Measurements from ENCODE around the gene RIMKLB.

The RIMKLB gene

GRCh38 chr12:8821591-8821990 lies 123.8 kb downstream of the RIMKLB start:
- TF ChIP-seq SIN3A (IDR thresholded peaks at IDR 0.05; ENCODE audit: borderline replicate concordance, insufficient read depth, low read length) = no peak

DNA sequence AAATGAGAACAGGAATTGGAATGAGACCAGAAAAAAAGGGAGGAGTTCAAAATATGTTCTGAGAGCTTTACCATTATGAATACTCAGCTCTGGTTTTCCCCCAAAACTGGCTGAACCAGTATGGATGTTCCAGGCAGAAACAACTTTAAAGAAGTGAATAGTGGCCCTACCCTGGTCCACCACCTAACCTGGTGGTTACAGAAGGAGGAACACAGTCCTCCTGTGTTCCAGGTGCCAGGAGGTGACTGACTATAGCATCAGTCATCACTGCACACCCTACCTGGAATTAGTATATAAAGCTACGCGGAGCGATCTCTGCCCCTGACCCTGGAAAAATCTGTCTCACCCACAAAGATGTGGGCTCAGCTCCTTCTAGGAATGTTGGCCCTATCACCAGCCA lies 124.5 kb downstream of the RIMKLB start, which contains the start of gene A2ML1:
TSS of gene A2ML1 (plus strand) at position 324 of the 400 bp plus-strand sequence. CDS start at position 355, 31 bp downstream.
- TF ChIP-seq TAF1 (IDR thresholded peaks at IDR 0.05; ENCODE audit: borderline replicate concordance, insufficient read depth, low read length) (no peak), SIN3A (IDR thresholded peaks at IDR 0.05; ENCODE audit: borderline replicate concordance, insufficient read depth, low read length) (no peak)

DNA sequence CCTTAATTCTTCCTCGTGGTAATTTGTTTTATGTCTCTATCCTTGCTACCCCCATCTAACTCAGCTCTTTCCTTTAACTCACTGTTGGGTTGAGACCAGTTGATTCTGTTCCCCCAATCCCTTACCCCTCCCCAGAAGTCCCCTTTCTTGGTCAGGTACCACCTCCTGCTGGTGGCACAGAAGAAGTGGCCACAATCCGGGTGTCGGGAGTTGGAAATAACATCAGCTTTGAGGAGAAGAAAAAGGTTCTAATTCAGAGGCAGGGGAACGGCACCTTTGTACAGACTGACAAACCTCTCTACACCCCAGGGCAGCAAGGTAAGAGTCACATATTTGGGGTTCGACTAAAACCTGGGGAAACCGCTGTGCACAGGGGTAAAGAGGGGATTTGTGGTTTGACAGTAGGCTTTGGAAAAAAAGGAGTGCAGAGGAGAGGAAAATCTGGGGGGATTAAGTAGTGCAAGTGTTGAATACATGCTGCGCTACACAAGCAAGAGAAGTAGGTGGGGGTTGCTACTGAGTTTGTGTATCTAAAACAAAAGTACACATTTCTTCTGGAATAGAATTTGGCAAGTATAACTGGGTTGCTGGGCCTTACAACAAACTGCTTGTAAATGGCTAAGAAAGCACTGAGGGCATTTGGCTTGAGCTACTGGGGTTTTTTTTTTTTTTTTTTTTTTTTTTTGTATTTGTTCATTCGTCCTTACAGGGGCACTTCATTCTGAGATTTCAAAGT lies 125.9 kb downstream of the RIMKLB start:
- TF ChIP-seq TAF1 (IDR thresholded peaks at IDR 0.05; ENCODE audit: borderline replicate concordance, insufficient read depth, low read length) = no peak
- TF ChIP-seq FOXP2 (optimal IDR thresholded peaks at IDR 0.05; ENCODE audit: borderline replicate concordance, extremely low read depth, extremely low read length, insufficient read depth) = no peak
- no peak for TF ChIP-seq POLR2AphosphoS5 (IDR thresholded peaks at IDR 0.05; ENCODE audit: low read depth, low read length)
- TF ChIP-seq REST (IDR thresholded peaks at IDR 0.05; ENCODE audit: insufficient read depth in 1 of 2, low read depth in 2 of 2, low read length in 2 of 2) = no peak
- TF ChIP-seq SIN3A (IDR thresholded peaks at IDR 0.05; ENCODE audit: borderline replicate concordance, insufficient read depth, low read length) = no peak

- TF ChIP-seq TAF1 (IDR thresholded peaks at IDR 0.05; ENCODE audit: borderline replicate concordance, insufficient read depth, low read length) (no peak), SIN3A (IDR thresholded peaks at IDR 0.05; ENCODE audit: borderline replicate concordance, insufficient read depth, low read length) (no peak), FOXP2 (optimal IDR thresholded peaks at IDR 0.05; ENCODE audit: borderline replicate concordance, extremely low read depth, extremely low read length, insufficient read depth) (no peak), POLR2AphosphoS5 (IDR thresholded peaks at IDR 0.05; ENCODE audit: low read depth, low read length) (no peak), REST (IDR thresholded peaks at IDR 0.05; ENCODE audit: insufficient read depth in 1 of 2, low read depth in 2 of 2, low read length in 2 of 2) (no peak)
Observed at GRCh38 chr12:8827551-8828256, 129.9 kb downstream of the RIMKLB start.

DNA sequence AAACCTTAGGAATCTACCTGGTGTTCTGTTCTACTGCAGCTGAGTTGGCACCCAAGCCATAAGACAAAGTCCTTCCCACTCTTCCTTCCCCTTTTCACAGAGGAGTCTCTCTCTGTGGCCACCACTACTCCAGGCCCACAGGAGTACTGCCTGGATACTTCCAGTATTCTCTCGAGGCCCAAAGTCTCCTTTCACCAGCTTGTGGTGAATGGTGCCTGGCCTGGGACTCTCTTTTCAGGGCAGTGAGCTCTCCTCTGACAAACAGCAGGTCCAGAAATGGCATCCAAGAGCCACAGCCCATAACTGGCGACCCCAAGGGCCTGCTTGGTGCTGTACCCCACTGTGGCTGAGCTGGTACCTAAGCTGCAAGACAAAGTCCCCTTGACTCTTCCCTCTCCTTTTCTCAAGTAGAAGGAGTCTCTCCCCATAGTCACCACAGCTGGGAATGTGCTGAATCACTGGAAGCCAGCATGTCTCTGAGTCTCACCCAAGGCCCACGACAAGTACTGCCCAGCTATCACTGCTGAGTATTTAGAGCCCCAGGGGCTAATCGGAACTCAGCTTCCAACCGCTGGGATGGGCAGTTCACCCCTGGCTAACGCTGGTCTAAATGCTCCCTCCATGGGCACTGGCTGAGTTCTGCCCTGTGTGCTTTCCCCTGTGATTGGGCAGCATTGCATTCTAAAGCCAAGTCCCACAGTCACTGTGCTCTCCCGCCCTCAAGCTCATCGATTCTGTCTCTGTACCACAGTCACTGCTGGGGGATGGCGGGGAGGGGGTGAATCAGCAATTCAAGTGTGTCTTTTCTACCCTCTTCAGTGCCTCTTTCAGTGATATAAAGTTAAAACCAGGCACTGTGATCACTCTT lies 130.7 kb downstream of the RIMKLB start:
- TF ChIP-seq TAF1 (IDR thresholded peaks at IDR 0.05; ENCODE audit: borderline replicate concordance, insufficient read depth, low read length) = no peak
- TF ChIP-seq POLR2AphosphoS5 (IDR thresholded peaks at IDR 0.05; ENCODE audit: low read depth, low read length) = no peak
- no peak for TF ChIP-seq REST (IDR thresholded peaks at IDR 0.05; ENCODE audit: insufficient read depth in 1 of 2, low read depth in 2 of 2, low read length in 2 of 2)
- TF ChIP-seq FOXP2 (optimal IDR thresholded peaks at IDR 0.05; ENCODE audit: borderline replicate concordance, extremely low read depth, extremely low read length, insufficient read depth) = no peak
- no peak for TF ChIP-seq SIN3A (IDR thresholded peaks at IDR 0.05; ENCODE audit: borderline replicate concordance, insufficient read depth, low read length)

Measured in PFSK-1 (cell line).